ENCODE measurements around the gene WDR13. TPM values are rescaled to one million over a fixed set of nuclear protein-coding genes. Genes with fewer than 3 reads are reported as not detected.

The WDR13 gene
- total RNA-seq, 1 experiment from 2014 or later = 81.2 TPM

GRCh38 chrX:48613502-48614160, 16.3 kb downstream of the WDR13 start:
- no peaks in the 10 kb centered on the region for H3K27me3 Mint-ChIP-seq (ENCODE audit: unreplicated experiment)
- peaks cover 8% of the 10 kb centered on the region for H3K4me1 Mint-ChIP-seq (ENCODE audit: low read depth, unreplicated experiment)
- BruUV-seq (replicated peaks) = no TSS peak
- CTCF ChIA-PET = no interaction called here
- H3K27ac Mint-ChIP-seq (ENCODE audit: unreplicated experiment) = no peak overlapping the region
- DNase-seq = no peak
- H3K4me3 Mint-ChIP-seq (ENCODE audit: low read depth, unreplicated experiment) = no peak overlapping the region
- H3K36me3 Mint-ChIP-seq (ENCODE audit: insufficient read depth, unreplicated experiment) = no peaks in the 10 kb centered on the region
- H3K9me3 Mint-ChIP-seq (ENCODE audit: low read depth, unreplicated experiment) = no peaks in the 10 kb centered on the region
- TF ChIP-seq, protein P1, sequence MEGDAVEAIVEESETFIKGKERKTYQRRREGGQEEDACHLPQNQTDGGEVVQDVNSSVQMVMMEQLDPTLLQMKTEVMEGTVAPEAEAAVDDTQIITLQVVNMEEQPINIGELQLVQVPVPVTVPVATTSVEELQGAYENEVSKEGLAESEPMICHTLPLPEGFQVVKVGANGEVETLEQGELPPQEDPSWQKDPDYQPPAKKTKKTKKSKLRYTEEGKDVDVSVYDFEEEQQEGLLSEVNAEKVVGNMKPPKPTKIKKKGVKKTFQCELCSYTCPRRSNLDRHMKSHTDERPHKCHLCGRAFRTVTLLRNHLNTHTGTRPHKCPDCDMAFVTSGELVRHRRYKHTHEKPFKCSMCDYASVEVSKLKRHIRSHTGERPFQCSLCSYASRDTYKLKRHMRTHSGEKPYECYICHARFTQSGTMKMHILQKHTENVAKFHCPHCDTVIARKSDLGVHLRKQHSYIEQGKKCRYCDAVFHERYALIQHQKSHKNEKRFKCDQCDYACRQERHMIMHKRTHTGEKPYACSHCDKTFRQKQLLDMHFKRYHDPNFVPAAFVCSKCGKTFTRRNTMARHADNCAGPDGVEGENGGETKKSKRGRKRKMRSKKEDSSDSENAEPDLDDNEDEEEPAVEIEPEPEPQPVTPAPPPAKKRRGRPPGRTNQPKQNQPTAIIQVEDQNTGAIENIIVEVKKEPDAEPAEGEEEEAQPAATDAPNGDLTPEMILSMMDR (IDR thresholded peaks at IDR 0.05; ENCODE audit: unreplicated experiment) = no peak
- intact Hi-C loops (cut with micrococcal nuclease; ENCODE audit: unreplicated experiment) = no loop called here

GRCh38 chrX:48616576-48616975, 19.3 kb downstream of the WDR13 start:
- TF ChIP-seq, protein P1 (IDR thresholded peaks at IDR 0.05; ENCODE audit: unreplicated experiment) = no peak
- no peak for DNase-seq
- intact Hi-C loops (cut with micrococcal nuclease; ENCODE audit: unreplicated experiment) = no loop called here
- CTCF ChIA-PET = interaction anchor here (0.6 kb wide), 1 partner anchor 1525 kb away, joined by 4 read pairs; no protein-coding TSS in a partner anchor
- no peaks in the 10 kb centered on the region for H3K27me3 Mint-ChIP-seq (ENCODE audit: unreplicated experiment)
- no peaks in the 10 kb centered on the region for H3K9me3 Mint-ChIP-seq (ENCODE audit: low read depth, unreplicated experiment)
- H3K27ac Mint-ChIP-seq (ENCODE audit: unreplicated experiment) = peak overlapping the region; percentile 12
- no TSS peak for BruUV-seq (replicated peaks)
- peaks cover 8% of the 10 kb centered on the region for H3K4me1 Mint-ChIP-seq (ENCODE audit: low read depth, unreplicated experiment)
- no peak overlapping the region for H3K4me3 Mint-ChIP-seq (ENCODE audit: low read depth, unreplicated experiment)
- no peaks in the 10 kb centered on the region for H3K36me3 Mint-ChIP-seq (ENCODE audit: insufficient read depth, unreplicated experiment)

- CTCF ChIA-PET = interaction anchor here (0.6 kb wide), 1 partner anchor 426 kb away, joined by 5 read pairs; the partner anchor contains the start of gene TFE3
- Mint-ChIP-seq H3K4me3 (ENCODE audit: low read depth, unreplicated experiment) (no peak overlapping the region), H3K4me1 (ENCODE audit: low read depth, unreplicated experiment) (peaks cover 8% of the 10 kb centered on the region), H3K9me3 (ENCODE audit: low read depth, unreplicated experiment) (no peaks in the 10 kb centered on the region), H3K27ac (ENCODE audit: unreplicated experiment) (no peak overlapping the region), H3K27me3 (ENCODE audit: unreplicated experiment) (no peaks in the 10 kb centered on the region), H3K36me3 (ENCODE audit: insufficient read depth, unreplicated experiment) (no peaks in the 10 kb centered on the region)
- no peak for DNase-seq
- intact Hi-C loops (cut with micrococcal nuclease; ENCODE audit: unreplicated experiment) = no loop called here
- TF ChIP-seq, protein P1 (IDR thresholded peaks at IDR 0.05; ENCODE audit: unreplicated experiment) = no peak
- BruUV-seq (replicated peaks) = no TSS peak
Observed at GRCh38 chrX:48617542-48618340, 20.4 kb downstream of the WDR13 start.

DNA sequence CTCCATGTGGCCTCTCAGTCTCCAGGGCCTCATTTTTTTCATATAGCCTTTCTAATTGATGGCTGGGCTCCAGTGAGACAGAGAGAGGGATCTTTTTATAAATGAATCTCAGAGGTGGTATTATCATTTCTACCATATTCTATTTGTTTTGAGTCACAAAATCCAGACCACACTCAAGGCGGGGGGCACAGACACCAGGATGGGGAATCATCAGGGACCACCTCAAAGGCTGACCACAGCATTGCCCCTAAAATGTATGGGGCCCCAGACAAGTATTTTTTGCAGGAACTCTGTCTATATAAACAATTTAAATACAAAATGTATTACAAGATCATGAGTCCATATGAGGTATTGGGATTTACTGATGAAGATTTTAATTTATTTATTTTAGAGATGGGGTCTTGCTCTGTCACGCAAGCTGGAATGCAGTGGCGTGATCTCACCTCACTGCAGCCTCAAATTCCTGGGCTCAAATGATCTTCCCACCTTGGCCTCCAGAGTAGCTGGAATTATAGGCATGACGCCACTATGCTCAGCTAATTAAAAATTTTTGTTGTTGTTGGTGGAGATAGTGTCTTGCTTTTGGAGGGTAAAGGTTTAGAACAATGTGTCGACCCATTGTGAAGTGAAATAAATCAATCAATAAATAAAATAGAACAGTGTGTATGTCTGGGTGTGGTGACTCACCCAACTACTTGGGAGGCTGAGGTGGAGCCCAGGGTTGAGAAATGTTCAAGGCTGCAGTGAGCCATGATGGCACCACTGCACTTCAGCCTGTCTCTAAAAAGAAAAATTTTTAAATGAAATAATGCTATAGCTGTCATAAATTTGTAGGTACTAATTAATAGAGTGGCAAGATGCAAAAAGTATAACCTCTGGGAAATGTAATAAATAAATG, 29.4 kb downstream of the WDR13 start:
- BruUV-seq (replicated peaks) = no TSS peak
- H3K9me3 Mint-ChIP-seq (ENCODE audit: low read depth, unreplicated experiment) = no peaks in the 10 kb centered on the region
- DNase-seq = peak; percentile 14
- intact Hi-C loops (cut with micrococcal nuclease; ENCODE audit: unreplicated experiment) = no loop called here
- no peak overlapping the region for H3K4me3 Mint-ChIP-seq (ENCODE audit: low read depth, unreplicated experiment)
- CTCF ChIA-PET = interaction anchor here (0.7 kb wide), 1 partner anchor 17 kb away, joined by 3 read pairs; no protein-coding TSS in a partner anchor
- TF ChIP-seq, protein P1 (IDR thresholded peaks at IDR 0.05; ENCODE audit: unreplicated experiment) = no peak
- no peaks in the 10 kb centered on the region for H3K4me1 Mint-ChIP-seq (ENCODE audit: low read depth, unreplicated experiment)
- no peaks in the 10 kb centered on the region for H3K27me3 Mint-ChIP-seq (ENCODE audit: unreplicated experiment)
- no peaks in the 10 kb centered on the region for H3K36me3 Mint-ChIP-seq (ENCODE audit: insufficient read depth, unreplicated experiment)
- no peak overlapping the region for H3K27ac Mint-ChIP-seq (ENCODE audit: unreplicated experiment)

All from Calu3 (cell line).